Activated CD8-positive, alpha-beta memory T cell treated with anti-CD3 and anti-CD28 coated beads, Interleukin-2, amount 50 U/mL, for 24 hours (primary cell): ENCODE data around the gene TRIM3.
"Not testable (repeated sequence)": the region's sequence is repeated elsewhere in the genome, so short reads cannot be mapped to it uniquely, and the experiment has no call there.

ENCODE experiments used
- DNase-seq: peaks from one replicate; pipeline ENCODE4 v3.0.0-alpha.2; 2020; ENCODE audit errors: extremely low read depth

The TRIM3 gene

DNA sequence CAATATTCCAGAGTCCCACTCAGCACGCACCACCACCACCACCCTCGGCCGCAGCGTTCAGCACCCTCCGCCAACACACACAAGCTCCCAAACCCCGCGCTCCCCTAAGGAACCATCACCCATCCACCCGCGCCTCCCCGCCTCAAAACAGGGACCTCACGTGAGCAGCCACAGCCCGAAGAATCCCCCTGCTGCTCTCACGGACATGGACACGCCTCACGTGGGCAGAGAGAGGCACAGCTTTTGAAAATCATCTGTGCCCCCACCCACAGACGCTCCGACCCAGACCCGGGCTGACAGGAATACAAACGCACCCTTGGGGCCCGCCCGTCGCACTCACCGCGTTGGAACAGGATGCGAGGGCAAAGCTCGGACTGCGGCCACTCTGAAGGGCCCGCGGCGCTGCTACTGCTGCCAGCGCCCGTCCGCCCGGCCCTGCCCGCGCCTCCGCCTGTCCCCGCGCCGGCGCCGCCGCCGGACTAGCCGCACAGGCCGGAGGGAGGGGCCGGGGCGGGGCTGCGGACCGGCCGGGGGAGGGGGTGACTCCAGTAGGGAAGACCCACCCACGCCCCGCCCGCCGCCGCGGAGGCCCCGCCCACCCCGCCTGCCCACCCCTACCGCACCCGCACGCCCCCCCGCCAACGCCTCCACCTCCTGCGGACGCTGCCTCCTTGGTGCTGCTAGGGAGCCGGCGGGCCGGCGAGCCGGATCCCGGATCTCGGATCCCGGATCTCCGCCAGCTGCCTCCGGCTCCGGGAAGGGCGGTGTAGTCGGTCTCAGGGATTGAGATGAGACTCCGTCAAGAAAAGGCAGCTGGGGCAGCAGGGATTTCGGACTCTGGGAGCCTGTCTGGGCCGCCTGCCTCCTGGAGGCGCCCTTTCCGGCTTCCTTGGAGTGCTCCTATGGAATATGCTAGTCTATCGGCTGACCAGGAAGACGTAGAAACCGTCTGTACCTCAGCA lies at the start of gene TRIM3:
TSS of gene TRIM3 (minus strand) at position 491 of the 962 bp plus-strand sequence. CDS start 8,246 bp downstream, outside the sequence.
- DNase-seq = peak; percentile 21

GRCh38 chr11:6523253-6523652 lies 49.5 kb upstream of the TRIM3 start:
- no peak for DNase-seq

- not testable (repeated sequence) for DNase-seq
Measured at GRCh38 chr11:6521946-6522345, 48.2 kb upstream of the TRIM3 start.

DNA sequence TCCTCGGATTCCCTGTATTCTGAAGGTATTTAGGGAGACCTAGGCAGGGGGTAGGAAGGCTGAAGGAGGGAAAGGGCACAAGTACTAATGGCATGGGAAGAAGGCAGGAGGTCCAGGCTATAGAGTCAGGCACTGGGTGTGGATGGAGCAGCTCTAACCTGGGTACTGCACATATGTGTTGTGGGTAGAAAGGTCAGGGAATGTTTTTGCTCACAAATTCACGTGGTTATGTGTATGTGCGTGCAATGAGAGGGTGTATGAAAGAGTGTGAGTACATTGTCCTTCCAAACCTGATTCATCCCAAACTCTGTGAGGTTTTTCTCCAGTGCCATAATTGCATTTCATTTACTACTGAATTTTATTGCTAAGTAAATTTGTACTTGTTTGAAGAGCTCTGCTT lies 46.5 kb upstream of the TRIM3 start:
- no peak for DNase-seq

DNA sequence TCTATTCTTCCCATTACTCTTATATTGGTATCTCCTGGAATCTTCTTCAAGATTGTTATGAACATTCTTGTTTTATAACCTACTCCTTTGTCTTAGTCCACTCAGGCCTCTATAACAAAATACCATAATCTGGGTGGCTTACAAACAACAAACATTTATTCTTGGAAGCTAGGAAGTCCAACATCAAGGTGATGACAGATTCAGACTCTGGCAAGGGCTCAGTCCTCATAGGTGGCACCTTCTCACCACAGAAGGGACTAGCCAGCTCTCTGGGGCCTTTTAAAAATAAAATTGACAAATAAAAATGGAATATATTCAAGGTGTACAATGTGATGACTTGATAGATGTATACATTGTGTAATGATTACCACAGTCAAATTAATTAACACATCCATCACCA lies 43.1 kb upstream of the TRIM3 start:
- DNase-seq = no peak

DNA sequence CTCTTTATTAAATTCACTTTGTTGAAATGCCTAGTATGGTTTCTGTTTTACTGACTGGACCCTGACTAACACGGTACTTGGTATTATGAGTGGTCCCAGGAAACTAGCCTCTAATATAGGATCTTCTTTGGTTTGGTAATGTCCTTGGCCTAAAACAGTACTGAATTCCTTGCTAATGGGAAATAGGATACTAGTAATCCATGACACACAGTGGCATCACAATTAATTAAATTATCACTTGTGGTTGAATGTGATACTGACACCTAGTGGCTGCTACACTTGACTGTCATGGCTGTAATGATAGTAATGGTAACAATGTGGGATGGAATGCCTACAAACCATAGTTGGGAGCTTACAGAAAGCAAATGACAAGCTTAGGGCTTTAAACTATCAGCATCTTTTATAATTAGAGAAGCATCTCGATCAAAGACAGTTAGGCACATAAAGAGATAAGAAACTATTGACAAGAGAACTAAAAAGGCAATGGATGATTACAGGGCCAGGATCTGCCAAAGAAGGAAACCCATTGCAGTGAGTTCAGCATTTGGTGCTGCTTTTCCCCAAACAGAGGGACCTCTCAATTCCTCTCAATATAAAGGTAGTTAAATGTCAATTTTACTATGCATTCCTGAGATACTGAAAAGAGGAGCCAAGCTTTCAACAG lies 32.0 kb upstream of the TRIM3 start:
- no peak for DNase-seq

- no peak for DNase-seq
Measured at GRCh38 chr11:6504166-6504565, 30.4 kb upstream of the TRIM3 start.

DNA sequence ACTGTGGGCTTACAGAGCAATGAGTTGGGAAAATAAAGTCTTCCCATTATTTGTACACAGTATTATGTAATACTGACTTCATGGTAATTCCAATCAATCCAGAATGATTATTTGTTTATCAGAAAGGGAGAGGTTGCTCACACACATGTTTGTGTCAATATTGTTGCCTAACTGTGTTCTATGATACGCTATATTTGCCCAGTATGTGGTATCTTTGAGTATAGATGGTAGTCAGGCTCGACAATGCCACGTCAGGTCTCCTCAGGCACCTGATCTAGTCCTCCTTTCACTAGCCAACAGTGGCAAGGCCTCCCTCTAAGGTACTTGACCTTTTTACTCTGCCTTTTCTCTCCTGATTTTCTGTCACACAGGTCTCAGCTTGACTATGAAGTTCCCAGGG lies 28.6 kb upstream of the TRIM3 start:
- no peak for DNase-seq

DNA sequence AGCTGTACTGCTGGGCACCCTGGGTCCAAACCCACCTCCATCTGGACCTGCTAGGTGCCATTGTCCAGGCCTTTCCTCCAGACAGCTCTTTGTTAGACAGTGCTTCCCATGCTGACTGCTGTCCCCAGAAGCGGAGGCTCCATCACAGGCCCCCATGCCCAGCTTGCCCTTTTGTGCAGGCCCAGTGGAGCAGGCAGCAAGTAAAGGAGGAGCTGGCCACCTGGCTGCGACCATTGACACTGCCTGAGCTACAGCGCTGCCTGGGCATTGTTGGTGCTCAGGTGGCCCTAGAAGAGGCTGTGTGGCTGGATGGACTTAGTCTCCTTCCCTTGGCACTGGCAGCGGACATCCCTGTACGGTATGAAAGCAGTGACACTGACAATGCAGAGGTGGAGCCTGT lies 24.8 kb upstream of the TRIM3 start:
- no peak for DNase-seq

DNA sequence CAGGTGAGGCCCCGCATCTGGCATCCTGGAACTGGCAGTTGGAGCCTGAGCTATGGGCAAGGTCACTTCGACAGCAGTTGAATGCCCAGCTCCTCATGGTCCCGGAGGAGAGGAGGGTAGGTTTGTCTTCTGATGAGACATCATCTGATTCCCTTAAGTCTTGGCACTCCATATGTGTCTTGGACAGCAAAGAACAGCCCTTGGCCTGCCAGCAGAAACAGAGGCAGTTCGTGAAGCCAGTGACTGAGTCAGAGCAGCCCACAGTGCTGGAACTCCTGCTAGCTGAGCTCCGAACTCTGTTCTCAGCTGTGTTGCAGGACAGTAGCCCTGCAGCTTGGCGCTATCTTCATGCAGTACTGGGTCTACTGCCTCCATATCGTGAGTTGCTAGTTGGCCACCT lies 24.4 kb upstream of the TRIM3 start:
- no peak for DNase-seq

GRCh38 chr11:6497069-6497839 lies 23.5 kb upstream of the TRIM3 start, which contains the start of gene DNHD1:
TSS of gene DNHD1 (plus strand) at chr11:6497280. CDS start at chr11:6498216, 936 bp downstream.
- DNase-seq = no peak

DNA sequence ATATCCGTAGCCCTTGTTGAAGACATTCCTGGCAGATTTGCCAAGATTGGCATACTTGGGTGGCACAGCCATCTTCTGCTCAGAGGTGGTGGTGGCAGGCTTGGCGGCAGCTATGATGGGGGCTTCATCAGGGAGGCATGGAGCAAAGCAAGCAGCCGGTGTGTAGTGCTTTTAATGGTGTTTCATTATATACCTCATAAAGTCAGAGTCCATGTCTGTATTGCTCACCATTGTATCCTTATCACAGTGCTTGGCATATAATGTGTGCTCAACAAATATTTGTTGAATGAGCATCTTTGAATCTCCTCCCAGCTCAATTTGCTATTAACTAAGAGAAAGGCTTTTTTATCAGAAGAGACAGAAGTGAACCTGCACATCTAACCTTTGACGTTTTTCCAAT lies 15.6 kb upstream of the TRIM3 start:
- DNase-seq = no peak

DNA sequence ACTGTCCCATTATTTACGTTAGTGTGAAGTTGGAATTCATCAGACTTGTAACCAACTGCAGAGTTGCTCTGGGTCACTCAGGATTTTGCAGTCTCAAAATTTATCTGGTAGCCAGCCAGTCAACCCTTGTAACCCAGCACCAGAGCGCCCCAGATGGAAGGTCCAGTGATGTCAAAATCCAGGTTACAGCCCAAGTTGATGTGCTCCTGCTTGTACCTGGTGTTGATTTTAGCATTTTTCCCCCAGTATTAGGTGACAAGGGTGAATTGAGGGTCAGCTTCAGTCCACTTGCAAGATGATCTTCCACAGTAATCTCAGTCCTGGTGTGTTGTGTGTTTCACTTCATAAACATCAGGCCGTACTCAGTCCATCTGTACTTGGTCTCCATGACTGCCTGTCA lies 15.1 kb upstream of the TRIM3 start:
- DNase-seq = no peak

- no peak for DNase-seq
Measured at GRCh38 chr11:6488342-6488741, 14.6 kb upstream of the TRIM3 start.

DNA sequence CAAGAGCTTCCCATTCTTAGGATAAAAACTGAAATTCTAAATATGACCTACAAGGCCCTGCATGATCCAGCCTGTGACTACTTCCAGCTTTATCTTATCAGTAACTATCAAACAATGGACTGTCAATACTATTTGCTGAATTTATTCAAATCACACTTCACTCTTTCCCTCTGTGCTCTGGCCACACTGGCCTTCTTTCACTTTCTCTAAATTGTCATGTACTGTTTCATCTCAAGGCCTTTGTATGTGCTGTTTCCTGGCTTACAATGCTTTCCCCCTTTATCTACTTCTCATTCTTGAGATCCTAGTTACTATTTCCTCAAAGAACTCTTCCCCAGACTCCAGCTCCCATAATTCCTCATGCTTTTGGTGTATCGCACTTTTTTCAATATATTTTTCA lies 13.2 kb upstream of the TRIM3 start:
- DNase-seq = no peak

GRCh38 chr11:6486256-6486655 lies 12.5 kb upstream of the TRIM3 start:
- DNase-seq = no peak

GRCh38 chr11:6485661-6486060 lies 11.9 kb upstream of the TRIM3 start:
- no peak for DNase-seq

DNA sequence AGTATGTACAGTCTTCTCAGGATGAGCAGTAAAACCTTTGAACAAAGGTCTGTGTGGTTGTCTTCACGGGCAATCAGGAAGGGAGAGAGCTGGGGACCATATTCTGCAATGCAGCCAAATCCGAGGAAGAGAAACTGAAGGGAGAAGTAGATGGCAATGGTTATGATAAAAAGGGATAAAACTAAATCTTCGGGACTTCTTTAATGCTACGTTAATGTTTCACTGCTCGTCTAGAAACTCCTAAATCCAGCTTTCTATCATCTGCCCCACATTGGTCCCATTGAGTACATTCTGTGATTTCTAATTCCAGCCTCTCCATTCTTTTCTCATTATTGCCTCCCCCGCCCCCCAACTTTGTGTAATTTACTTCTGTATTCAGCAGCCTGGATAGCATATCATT lies 9.3 kb upstream of the TRIM3 start:
- no peak for DNase-seq

- no peak for DNase-seq
Measured at GRCh38 chr11:6482441-6482840, 8.7 kb upstream of the TRIM3 start.

DNA sequence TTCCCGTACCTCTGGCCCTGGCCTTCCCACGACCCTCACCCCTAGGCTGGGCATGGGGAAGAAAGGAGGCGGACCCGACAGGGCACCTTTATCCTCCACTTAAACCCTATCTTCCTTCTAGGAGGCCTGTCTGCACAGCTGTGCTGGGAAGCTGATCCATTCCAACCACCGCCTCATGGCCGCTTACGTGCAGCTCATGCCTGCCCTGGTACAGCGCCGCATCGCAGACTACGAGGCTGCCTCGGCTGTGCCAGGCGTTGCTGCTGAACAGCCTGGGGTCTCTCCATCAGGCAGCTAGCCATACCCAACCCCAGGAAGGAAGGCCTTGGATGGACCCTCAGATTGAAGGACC lies 8.2 kb upstream of the TRIM3 start:
- DNase-seq = no peak

DNA sequence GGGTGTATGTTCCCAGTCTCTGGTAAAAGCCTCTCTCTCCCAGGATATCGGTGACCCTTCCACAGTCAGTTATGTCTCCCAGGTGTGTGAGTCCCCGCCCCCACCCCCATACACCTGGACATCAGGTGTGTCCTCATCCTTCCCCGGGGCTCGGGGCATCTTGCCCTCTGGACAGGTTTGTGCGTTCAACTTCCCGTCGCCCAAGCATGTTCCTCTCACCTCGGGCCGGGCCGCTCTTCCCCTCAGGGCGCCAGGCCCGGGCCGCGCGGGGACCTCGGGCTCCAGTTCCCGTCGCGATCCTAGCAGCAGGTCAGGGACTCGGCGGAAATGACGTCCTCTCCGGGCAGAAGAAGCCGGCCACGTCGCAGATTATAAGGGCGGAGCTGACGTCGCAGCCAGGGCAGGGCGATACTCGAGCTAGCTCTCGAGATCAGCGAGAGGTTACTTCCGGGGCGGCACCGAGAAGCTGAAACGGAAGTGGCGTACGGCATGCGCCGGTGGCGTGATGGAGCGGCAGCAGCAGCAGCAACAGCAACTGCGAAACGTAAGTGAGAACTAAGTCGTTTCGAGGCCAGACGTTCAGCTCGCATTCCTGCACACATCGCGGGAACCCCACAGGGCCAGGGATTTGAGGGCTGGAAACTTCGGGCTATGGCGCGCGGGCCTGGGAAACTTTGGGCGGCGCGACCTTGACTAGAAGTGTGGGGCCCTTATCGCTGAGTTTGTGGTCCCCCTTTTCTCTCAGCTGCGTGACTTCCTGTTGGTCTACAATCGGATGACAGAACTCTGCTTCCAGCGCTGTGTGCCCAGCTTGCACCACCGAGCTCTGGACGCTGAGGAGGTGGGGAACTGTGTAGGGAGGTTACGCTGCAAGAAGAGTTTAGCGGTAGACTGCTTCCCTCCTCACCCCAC lies 7.5 kb upstream of the TRIM3 start, which contains the start of the genes ARFIP2 and TIMM10B:
TSS of gene ARFIP2 (minus strand) at position 320 of the 912 bp plus-strand sequence. CDS start 910 bp downstream, outside the sequence.
TSS of gene TIMM10B (plus strand) at position 490 of the 912 bp plus-strand sequence. CDS start at position 506, 16 bp downstream.
- DNase-seq = peak; percentile 96
